Right lobe of liver (tissue), 6 donors: ENCODE results near the gene TICAM1. TPM values are rescaled to one million over a fixed set of nuclear protein-coding genes. Genes with fewer than 3 reads are reported as not detected.

ENCODE experiments used
- ATAC-seq, 4 donors: fragments of 200-7000 bp; cut with Tn5 transposase; one replicate each; pipeline ENCODE4 v1.9.1; 2020; ENCODE audit warnings: mild to moderate bottlenecking in 4 of 4, moderate library complexity in 4 of 4
- DNase-seq, 3 donors: peaks; one replicate each; pipeline ENCODE4 v3.0.0-alpha.2; 2020
- H3K27ac ChIP-seq, 3 donors: fragments of 200-600 bp; one replicate each; pipeline ENCODE4 v1.8.0; 2022
- H3K27me3 ChIP-seq, 2 donors: fragments of 200-600 bp; one replicate each; pipeline ENCODE4 v1.8.0; 2022
- H3K36me3 ChIP-seq, 4 donors: fragments of 200-600 bp; sonication (generic) in 1 of 4; one replicate each; pipeline versions ENCODE4 v1.5.1 to v1.8.0; 2017 to 2022; ENCODE audit warnings: control low read depth in 1 of 4
- H3K4me1 ChIP-seq, 4 donors: fragments of 200-600 bp; sonication (generic) in 1 of 4; one replicate each; pipeline versions ENCODE4 v1.5.1 to v1.8.0; 2017 to 2022; ENCODE audit warnings: control low read depth in 1 of 4
- H3K4me3 ChIP-seq, 3 donors: fragments of 200-600 bp; one replicate each; pipeline ENCODE4 v1.8.0; 2022
- H3K9me3 ChIP-seq, 4 donors: fragments of 200-600 bp; sonication (generic) in 1 of 4; one replicate each; pipeline versions ENCODE4 v1.5.1 to v1.8.0; 2017 to 2022; ENCODE audit warnings: control low read depth in 1 of 4
- POLR2A ChIP-seq: fragments of 450-650 bp; IDR thresholded peaks from one replicate; pipeline ENCODE4 v1.6.1; 2017; ENCODE audit warnings: antibody characterized with exemption, mild to moderate bottlenecking
- WGBS: methylation state at CpG from one replicate; pipeline ENCODE4 v1.1.6; 2018; ENCODE audit warnings: low coverage, low lambda C conversion rate; ENCODE audit not compliant: insufficient coverage; ENCODE audit errors: missing lambda C conversion rate; 5-methylcytosine and 5-hydroxymethylcytosine counted together
- intact Hi-C, 2 donors: fragments of 100-400 bp; cut with DNase I; formaldehyde crosslinking; loops; one replicate each; pipeline versions ENCODE4 v1.11.2 to v1.14.1; 2022
- total RNA-seq, 6 experiments: library from RNA; depleted of rRNA in 2 of 6; stranded (reverse); fragments of >200 nt in 2 of 6; fragmentation: NEBNext Ultra II Directional in 3 of 6; extraction: Animal tissue kit (Norgen Biotek cat#: 25700) in 3 of 6; gene quantifications; one replicate each; pipeline versions ENCODE4 v1.1.0 to v1.2.4, GENCODE V29; 2016 to 2023
- TF ChIP-seq, protein P1 (sequence below), 4 donors: fragments of 200-600 bp in 3 of 4; fragments of 450-650 bp in 1 of 4; IDR thresholded peaks; one replicate each; pipeline versions ENCODE4 v1.5.1 to v1.8.0; 2016 to 2022; ENCODE audit warnings: antibody characterized with exemption in 4 of 4, mild to moderate bottlenecking in 2 of 4
- donor health status: DM: no; HTN: yes; CAD: no.
- donor health status: DM: no; HTN: no; CAD: no.
- donor health status: DM: no; HTN: no; CAD: no.
- donor health status: DM: no; HTN: yes; CAD: no.
- donor health status: DM: no; HTN: yes; CAD: no.

Gene TICAM1
- total RNA-seq, 6 experiments from 2014 or later, result 6.9 to 14.6 (median 9.4) TPM

DNA sequence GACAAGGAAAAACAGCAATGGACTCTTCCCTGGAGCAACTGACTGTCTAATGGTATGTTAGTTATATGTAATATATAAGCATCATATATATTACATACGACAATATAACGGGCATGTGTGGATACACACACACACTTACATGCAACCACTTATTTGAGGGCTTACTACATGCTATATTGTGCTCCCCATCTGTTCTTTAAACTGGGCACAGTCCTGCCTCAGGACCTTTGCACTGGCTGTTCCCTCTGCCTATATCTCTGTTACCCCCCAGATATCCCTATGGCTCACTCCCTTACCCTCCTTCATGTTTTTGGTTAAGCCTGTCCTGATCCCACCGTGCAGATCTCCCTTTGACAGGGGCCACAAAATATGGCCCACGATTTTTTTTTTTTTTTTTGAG is 10.2 kb downstream of the TICAM1 start:
- TF ChIP-seq, protein P1, sequence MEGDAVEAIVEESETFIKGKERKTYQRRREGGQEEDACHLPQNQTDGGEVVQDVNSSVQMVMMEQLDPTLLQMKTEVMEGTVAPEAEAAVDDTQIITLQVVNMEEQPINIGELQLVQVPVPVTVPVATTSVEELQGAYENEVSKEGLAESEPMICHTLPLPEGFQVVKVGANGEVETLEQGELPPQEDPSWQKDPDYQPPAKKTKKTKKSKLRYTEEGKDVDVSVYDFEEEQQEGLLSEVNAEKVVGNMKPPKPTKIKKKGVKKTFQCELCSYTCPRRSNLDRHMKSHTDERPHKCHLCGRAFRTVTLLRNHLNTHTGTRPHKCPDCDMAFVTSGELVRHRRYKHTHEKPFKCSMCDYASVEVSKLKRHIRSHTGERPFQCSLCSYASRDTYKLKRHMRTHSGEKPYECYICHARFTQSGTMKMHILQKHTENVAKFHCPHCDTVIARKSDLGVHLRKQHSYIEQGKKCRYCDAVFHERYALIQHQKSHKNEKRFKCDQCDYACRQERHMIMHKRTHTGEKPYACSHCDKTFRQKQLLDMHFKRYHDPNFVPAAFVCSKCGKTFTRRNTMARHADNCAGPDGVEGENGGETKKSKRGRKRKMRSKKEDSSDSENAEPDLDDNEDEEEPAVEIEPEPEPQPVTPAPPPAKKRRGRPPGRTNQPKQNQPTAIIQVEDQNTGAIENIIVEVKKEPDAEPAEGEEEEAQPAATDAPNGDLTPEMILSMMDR (IDR thresholded peaks at IDR 0.05), result no peak
- TF ChIP-seq POLR2A, result no peak
- Histone ChIP-seq H3K27me3 (no peaks in the 10 kb centered on the region), H3K4me3 (no peak overlapping the region), H3K36me3 (peaks cover 0 to 19% (median 12%) of the 10 kb centered on the region in 4 donors), H3K9me3 (no peaks in the 10 kb centered on the region), H3K27ac (no peak overlapping the region), H3K4me1 (no peaks in the 10 kb centered on the region)
- intact Hi-C loops, result no loop called here
- 67% methylated on average over 3 of the region's 4 CpGs for WGBS
- DNase-seq, result no peak
- ATAC-seq, result no peak

DNA sequence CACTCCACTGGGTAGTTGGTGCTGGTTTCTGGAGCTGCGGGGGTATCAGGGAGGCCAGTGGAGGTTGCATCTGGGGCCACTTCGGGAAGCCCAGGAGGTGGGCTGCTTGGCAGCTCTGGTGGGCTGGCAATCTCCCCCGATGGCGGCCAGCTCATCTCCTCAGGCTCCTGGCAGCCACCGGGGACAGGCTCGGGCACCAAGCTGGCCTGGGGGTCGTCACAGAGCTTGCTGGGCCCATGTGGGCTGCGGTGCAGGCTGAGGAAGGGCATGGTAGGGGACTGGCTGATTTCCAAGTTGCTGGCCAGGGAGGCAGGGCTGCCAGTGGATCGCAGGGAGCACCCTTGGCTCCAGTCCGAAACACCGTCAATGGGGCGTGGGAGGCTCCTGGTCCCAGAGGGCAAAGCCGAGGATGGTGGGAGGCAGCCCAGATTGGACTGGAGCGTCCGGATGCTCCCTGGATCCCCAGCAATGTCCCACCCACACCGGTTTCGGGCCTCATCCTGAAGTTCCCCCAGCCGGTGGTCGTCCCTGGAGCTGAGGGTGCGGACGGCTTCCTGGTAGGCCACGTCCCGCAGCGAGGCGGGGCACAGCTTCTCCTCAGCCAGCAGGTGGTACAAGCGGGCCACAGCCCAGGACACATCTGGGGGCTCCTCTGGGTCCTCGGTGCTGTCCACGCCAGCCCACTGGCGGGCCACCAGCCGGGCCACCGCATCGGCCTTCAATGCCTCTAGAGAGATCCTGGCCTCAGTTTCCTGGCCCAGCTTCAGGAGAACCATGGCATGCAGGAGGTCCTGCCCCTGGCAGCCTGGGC is 13.8 kb downstream of the TICAM1 start:
- 60% methylated on average over 1 of the region's 32 CpGs for WGBS
- no peak for TF ChIP-seq POLR2A
- TF ChIP-seq, protein P1 (IDR thresholded peaks at IDR 0.05), result no peak
- Histone ChIP-seq H3K9me3 (no peaks in the 10 kb centered on the region), H3K4me1 (peaks cover 0 to 5% (median 2%) of the 10 kb centered on the region in 4 donors), H3K27ac (no peak overlapping the region), H3K27me3 (no peaks in the 10 kb centered on the region), H3K4me3 (no peak overlapping the region), H3K36me3 (peaks cover 0 to 19% (median 12%) of the 10 kb centered on the region in 4 donors)
- intact Hi-C loops, result loop anchor here in 1 of 2 donors (5.0 kb wide), 1 partner anchor 35 kb away; no protein-coding TSS in a partner anchor
- DNase-seq (peak in 1 of 3 donors; percentile 52), ATAC-seq (no peak)

DNA sequence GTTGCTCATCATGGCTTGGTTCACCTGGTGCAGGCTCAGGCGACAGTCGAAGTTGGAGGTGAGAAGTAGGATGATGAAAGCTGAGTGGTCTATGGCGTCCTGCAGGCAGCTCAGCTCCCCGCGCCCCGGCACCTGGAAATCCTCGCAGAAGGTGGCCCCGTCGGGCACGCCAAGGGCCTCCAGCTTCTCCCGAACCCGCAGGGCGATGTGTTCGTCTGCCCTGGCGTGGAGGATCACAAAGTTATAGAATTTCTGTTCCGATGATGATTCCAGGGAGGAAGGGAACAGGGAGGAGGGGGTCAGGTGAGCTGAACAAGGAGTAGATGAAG is 14.6 kb downstream of the TICAM1 start:
- Histone ChIP-seq H3K27me3 (no peaks in the 10 kb centered on the region), H3K4me3 (no peak overlapping the region), H3K4me1 (peaks cover 0 to 5% (median 2%) of the 10 kb centered on the region in 4 donors), H3K27ac (no peak overlapping the region), H3K9me3 (no peaks in the 10 kb centered on the region), H3K36me3 (peaks cover 0 to 19% (median 12%) of the 10 kb centered on the region in 4 donors)
- no peak for TF ChIP-seq POLR2A
- TF ChIP-seq, protein P1 (IDR thresholded peaks at IDR 0.05), result no peak
- WGBS, result 100% methylated on average over 1 of the region's 16 CpGs
- intact Hi-C loops, result loop anchor here in 1 of 2 donors (5.0 kb wide), 1 partner anchor 35 kb away; no protein-coding TSS in a partner anchor
- no peak for DNase-seq
- ATAC-seq, result no peak

DNA sequence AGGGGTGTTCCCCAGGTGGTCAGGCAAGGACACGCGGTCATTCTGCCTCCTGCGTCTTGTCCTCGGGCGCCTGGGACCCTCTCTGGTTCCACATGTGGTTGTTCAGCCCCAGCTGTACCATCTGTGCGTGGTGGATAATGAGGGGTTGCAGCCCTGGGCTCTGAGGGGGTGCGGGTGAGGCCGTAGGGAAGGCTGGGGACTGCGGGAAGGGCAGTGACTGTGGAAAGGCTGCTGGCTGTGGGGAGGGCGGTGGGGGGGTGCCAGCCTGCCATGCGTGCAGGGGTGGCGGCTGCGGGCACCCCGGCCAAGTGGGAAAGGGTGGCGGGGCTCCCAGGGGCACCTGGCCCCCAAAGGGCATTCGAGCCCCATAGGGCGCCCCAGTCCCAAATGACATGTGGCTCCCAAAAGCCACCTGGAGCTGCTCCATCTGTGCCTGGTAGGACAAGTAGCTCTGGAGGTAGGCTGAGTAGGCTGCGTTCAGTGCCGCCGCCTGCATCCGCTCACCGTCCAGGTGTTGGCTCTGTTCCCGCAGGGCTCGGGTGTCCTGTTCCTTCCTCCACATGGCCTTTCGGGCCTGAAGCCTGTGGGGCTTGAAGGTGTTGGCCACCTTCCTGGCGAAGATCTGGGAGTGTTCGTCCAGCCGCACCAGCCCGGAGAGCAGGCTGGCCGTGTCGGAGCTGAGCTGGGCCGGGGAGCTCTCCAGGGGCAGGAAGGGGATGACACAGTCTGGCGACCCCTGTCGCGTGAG is 15.1 kb downstream of the TICAM1 start:
- DNase-seq (peak in 1 of 3 donors; percentile 52), ATAC-seq (peak in 1 of 4 donors; percentile 1)
- no peaks in the 10 kb centered on the region for H3K9me3 ChIP-seq
- H3K36me3 ChIP-seq, result peaks cover 0 to 19% (median 12%) of the 10 kb centered on the region in 4 donors
- no peaks in the 10 kb centered on the region for H3K27me3 ChIP-seq
- no peak overlapping the region for H3K27ac ChIP-seq
- intact Hi-C loops, result loop anchor here in 1 of 2 donors (5.0 kb wide), 1 partner anchor 36 kb away; no protein-coding TSS in a partner anchor
- 95% methylated on average over 7 of the region's 35 CpGs for WGBS
- no peak overlapping the region for H3K4me3 ChIP-seq
- TF ChIP-seq, protein P1 (IDR thresholded peaks at IDR 0.05), result no peak
- TF ChIP-seq POLR2A, result no peak
- peaks cover 0 to 5% (median 2%) of the 10 kb centered on the region in 4 donors for H3K4me1 ChIP-seq
